Umbilical cord (tissue), 2 donors: Measurements from ENCODE around the gene GPRC5A. TPM values are rescaled to one million over a fixed set of nuclear protein-coding genes. Genes with fewer than 3 reads are reported as not detected.

ENCODE experiments used
- DNase-seq: peaks from one replicate; pipeline ENCODE4 v3.0.0-alpha.2; 2015; ENCODE audit warnings: low spot score
- total RNA-seq: library from RNA; depleted of rRNA; stranded (reverse); fragments of >200 nt; gene quantifications from one replicate; pipeline ENCODE4 v1.2.3, GENCODE V29; 2014; ENCODE audit warnings: low replicate concordance; ENCODE audit not compliant: insufficient read depth

Gene GPRC5A
- total RNA-seq, 1 donor from 2014 or later = 42.1 TPM

- no peak for DNase-seq
These were observed 6.1 kb upstream of the GPRC5A start for GRCh38 chr12:12885096-12885792.

- no peak for DNase-seq
These were observed 3.9 kb upstream of the GPRC5A start for GRCh38 chr12:12887471-12887870.

GRCh38 chr12:12889701-12890100 is 1.7 kb upstream of the GPRC5A start:
- no peak for DNase-seq

GRCh38 chr12:12890543-12891079 is 751 bp upstream of the GPRC5A start:
- peak; percentile 83 for DNase-seq

- no peak for DNase-seq
These were observed 556 bp downstream of the GPRC5A start for GRCh38 chr12:12891881-12892355.

GRCh38 chr12:12892681-12893141 is 1.3 kb downstream of the GPRC5A start:
- DNase-seq = no peak

- DNase-seq = no peak
These were observed 2.1 kb downstream of the GPRC5A start for GRCh38 chr12:12893438-12893837.

- peak; percentile 95 for DNase-seq
These were observed 4.9 kb downstream of the GPRC5A start for GRCh38 chr12:12896260-12896659.

GRCh38 chr12:12897302-12897701 is 5.9 kb downstream of the GPRC5A start:
- DNase-seq = no peak

GRCh38 chr12:12898136-12898717 is 6.9 kb downstream of the GPRC5A start:
- no peak for DNase-seq

- DNase-seq = no peak
These were observed 7.6 kb downstream of the GPRC5A start for GRCh38 chr12:12898911-12899511.

- peak; percentile 89 for DNase-seq
These were observed 8.4 kb downstream of the GPRC5A start for GRCh38 chr12:12899530-12900380.

- no peak for DNase-seq
These were observed 9.4 kb downstream of the GPRC5A start for GRCh38 chr12:12900786-12901157.

- DNase-seq = peak; percentile 94
These were observed 9.9 kb downstream of the GPRC5A start for GRCh38 chr12:12901158-12901791.

GRCh38 chr12:12902036-12902435 is 10.7 kb downstream of the GPRC5A start:
- DNase-seq = peak; percentile 59

- DNase-seq = no peak
These were observed 12.6 kb downstream of the GPRC5A start for GRCh38 chr12:12903642-12904609.

- DNase-seq = no peak
These were observed 16.2 kb downstream of the GPRC5A start for GRCh38 chr12:12907552-12907951.

- DNase-seq = no peak
These were observed 16.9 kb downstream of the GPRC5A start for GRCh38 chr12:12908252-12908651.

- no peak for DNase-seq
These were observed 17.3 kb downstream of the GPRC5A start for GRCh38 chr12:12908711-12909110.
